Cerebellar nuclear complex (tissue), 1 donor: Measurements from ENCODE around the gene FANCE.

ENCODE experiments used
- DNase-seq, 2 experiments: peaks; one replicate each; lab custom pipeline; 2025; lab: John Stamatoyannopoulos, UW

Gene FANCE

GRCh38 chr6:35468980-35469750 is 17.0 kb downstream of the FANCE start:
- DNase-seq: no peak

GRCh38 chr6:35469751-35470662 is 17.9 kb downstream of the FANCE start:
- DNase-seq: no peak

- DNase-seq: no peak
These were observed 18.6 kb downstream of the FANCE start for GRCh38 chr6:35470663-35471120.

- no peak for DNase-seq
These were observed 19.8 kb downstream of the FANCE start for GRCh38 chr6:35471836-35472345.

- no peak for DNase-seq
These were observed 21.1 kb downstream of the FANCE start for GRCh38 chr6:35473075-35473849.

GRCh38 chr6:35473850-35474130 is 21.7 kb downstream of the FANCE start:
- DNase-seq: no peak

- DNase-seq: no peak
These were observed 22.2 kb downstream of the FANCE start for GRCh38 chr6:35474131-35474941.

- no peak for DNase-seq
These were observed 22.9 kb downstream of the FANCE start for GRCh38 chr6:35474942-35475570.

- no peak for DNase-seq
These were observed 23.4 kb downstream of the FANCE start for GRCh38 chr6:35475573-35475972.

GRCh38 chr6:35476004-35476403 is 23.9 kb downstream of the FANCE start:
- no peak for DNase-seq

GRCh38 chr6:35477028-35477427 is 24.9 kb downstream of the FANCE start:
- DNase-seq: no peak

GRCh38 chr6:35477551-35478179 is 25.5 kb downstream of the FANCE start:
- no peak for DNase-seq

- DNase-seq: no peak
These were observed 26.1 kb downstream of the FANCE start for GRCh38 chr6:35478259-35478658.

- no peak for DNase-seq
These were observed 28.0 kb downstream of the FANCE start for GRCh38 chr6:35480176-35480575.

- no peak for DNase-seq
These were observed 29.1 kb downstream of the FANCE start for GRCh38 chr6:35481226-35481625.

- DNase-seq: no peak
These were observed 30.9 kb downstream of the FANCE start for GRCh38 chr6:35483062-35483461.

- DNase-seq: no peak
These were observed 31.4 kb downstream of the FANCE start for GRCh38 chr6:35483490-35483889.

GRCh38 chr6:35483893-35484645 is 31.9 kb downstream of the FANCE start:
- DNase-seq: no peak

- no peak for DNase-seq
These were observed 32.8 kb downstream of the FANCE start for GRCh38 chr6:35484921-35485392.
